Vagina (tissue), 2 donors: ENCODE results near the gene KCTD21.

Experiments used
- CTCF ChIP-seq, 3 experiments: fragments of 450-650 bp in 2 of 3; fragments of 200-600 bp in 1 of 3; sonication (generic) in 1 of 3; IDR thresholded peaks; one replicate each; pipeline ENCODE4 v1.5.1; 2017 to 2019; ENCODE audit warnings: antibody characterized with exemption in 3 of 3, mild to moderate bottlenecking in 2 of 3, moderate library complexity in 2 of 3
- POLR2A ChIP-seq, 2 donors: fragments of 450-650 bp; IDR thresholded peaks; one replicate each; pipeline ENCODE4 v1.6.1; 2017; ENCODE audit warnings: antibody characterized with exemption in 2 of 2, mild to moderate bottlenecking in 2 of 2, moderate library complexity in 2 of 2
- POLR2AphosphoS5 ChIP-seq, 2 donors: sonication (generic); formaldehyde crosslinking; IDR thresholded peaks; one replicate each; pipeline ENCODE4 v1.9.0; 2017; ENCODE audit warnings: antibody characterized with exemption in 2 of 2, mild to moderate bottlenecking in 2 of 2, low read depth in 1 of 2; ENCODE audit not compliant: insufficient read depth in 1 of 2

- TF ChIP-seq CTCF (IDR thresholded peaks at IDR 0.05) (no peak), POLR2AphosphoS5 (IDR thresholded peaks at IDR 0.05; ENCODE audit: insufficient read depth in 1 of 2, low read depth in 1 of 2) (no peak), POLR2A (IDR thresholded peaks at IDR 0.05) (no peak)
These were observed 23.1 kb upstream of the KCTD21 start for GRCh38 chr11:78211565-78211964.
